HG03442 (cell line): Measurements from ENCODE around the gene TAF13.
A peak's percentile ranks its signal among the peaks of the same experiment; 100 is the strongest.
"Not testable (repeated sequence)": the region's sequence is repeated elsewhere in the genome, so short reads cannot be mapped to it uniquely, and the experiment has no call there.

ENCODE experiments used
- ATAC-seq: cut with Tn5 transposase; IDR thresholded peaks from one replicate; pipeline ENCODE4 v1.9.1; 2021; ENCODE audit warnings: mild to moderate bottlenecking, moderate library complexity; ENCODE audit not compliant: unreplicated experiment

Gene TAF13

GRCh38 chr1:109091839-109092193, 16.0 kb upstream of the TAF13 start:
- no peak for ATAC-seq

GRCh38 chr1:109091078-109091838, 15.5 kb upstream of the TAF13 start:
- peak; percentile 43 for ATAC-seq

- peak; percentile 91 for ATAC-seq
Measured at GRCh38 chr1:109090196-109091077, 14.6 kb upstream of the TAF13 start, which contains the start of gene TMEM167B. TSS of gene TMEM167B (plus strand) at chr1:109090764. CDS start at chr1:109090873, 109 bp downstream.

DNA sequence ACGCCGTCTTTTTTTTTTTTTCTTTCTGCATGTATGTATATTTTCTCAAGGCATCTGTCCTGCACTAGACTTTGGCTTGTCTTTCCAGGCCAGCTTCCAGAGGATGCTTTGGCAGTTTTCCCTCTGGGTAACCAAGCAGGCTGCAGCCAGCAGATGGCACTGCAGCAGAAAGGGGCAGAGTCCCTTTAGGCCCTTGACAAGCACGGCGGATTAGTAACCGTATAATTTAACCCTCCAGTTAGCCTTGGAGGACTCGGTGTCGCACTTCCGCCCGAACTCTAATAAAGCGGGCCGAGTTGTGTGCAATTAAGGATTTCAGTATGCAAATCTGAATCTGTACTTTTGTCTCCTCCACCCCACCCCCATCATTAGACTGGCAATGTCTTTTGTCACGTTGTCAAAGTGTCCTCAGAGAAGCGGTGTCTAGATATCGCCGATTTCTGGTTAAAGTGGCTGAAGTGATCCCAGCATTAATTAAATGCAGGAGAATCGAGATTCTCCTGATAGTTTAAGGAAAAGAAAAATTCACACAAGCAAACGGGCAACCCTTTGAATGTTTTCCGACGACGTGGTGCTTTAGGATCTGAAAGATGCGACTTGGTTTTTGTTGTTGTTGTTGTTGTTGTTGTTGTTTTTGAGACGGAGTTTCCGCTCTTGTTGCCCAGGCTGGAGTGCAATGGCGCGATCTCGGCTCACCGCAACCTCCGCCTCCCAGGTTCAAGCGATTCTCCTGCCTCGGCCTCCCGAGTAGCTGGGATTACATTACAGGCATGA, 13.6 kb upstream of the TAF13 start:
- ATAC-seq = no peak

DNA sequence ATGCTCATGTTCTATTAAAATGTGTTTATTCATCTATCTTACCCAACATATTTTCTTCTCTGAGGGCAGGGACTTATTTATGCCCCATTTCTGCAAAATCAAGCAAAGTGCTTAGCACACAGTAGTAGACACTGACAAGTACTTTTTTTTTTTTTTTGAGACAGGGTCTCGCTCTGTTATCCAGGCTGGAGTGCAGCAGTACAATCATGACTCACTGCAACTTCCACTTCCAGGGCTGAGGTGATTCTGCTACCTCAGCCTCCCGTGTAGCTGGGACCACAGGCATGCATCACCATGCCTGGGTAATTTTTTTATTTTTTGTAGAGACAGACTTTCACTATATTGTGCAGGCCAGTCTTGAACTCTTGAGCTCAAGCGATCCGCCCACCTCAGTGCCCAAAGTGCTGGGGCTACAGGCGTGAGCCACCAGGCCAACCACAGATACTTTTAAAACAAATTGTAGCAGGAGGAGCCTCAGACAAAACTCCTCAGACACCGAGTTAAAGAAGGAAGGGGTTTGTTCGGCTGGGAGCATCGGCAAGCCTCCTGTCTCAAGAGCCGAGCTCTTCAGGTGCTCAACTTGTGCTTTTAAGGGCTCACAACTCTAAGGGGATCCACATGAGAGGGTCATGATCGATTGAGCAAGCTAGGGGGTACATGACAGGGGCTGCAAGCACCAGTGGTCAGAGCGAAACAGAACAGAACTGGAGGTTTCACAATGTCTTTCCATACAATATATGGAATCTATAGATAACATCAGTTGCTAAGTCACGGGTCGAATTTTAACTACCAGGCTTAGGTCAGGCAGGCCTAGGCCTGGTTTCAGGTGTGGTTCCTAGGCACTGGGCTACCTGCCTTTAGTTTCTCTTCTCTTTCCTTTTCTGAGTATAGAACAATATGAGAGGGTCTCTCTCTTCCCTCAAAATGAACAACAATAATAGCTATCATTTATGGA, 9.0 kb upstream of the TAF13 start:
- no peak for ATAC-seq

GRCh38 chr1:109083923-109084322, 8.1 kb upstream of the TAF13 start:
- no peak for ATAC-seq

DNA sequence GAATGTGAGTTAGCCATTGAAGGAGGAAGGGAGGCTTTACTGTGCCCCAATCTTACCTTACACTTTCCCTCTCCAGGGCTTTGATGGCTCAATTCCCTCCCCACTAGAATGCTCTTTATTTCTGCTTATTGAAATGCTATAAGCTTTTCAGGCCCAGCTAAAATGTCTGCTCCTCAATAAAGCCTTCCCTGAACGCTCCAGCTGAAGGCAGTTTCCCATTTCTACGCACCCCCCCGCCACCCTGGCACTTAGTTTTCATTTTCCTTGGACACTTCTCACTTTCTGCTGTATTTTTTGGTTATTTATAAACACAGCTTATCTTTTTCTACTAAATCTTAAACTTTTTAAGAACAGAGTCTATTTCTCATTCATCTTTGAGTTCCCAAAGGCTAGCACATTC, 7.7 kb upstream of the TAF13 start:
- ATAC-seq = no peak

GRCh38 chr1:109080441-109081082, 4.8 kb upstream of the TAF13 start:
- ATAC-seq = no peak

- no peak for ATAC-seq
Measured at GRCh38 chr1:109079240-109079622, 3.4 kb upstream of the TAF13 start.

DNA sequence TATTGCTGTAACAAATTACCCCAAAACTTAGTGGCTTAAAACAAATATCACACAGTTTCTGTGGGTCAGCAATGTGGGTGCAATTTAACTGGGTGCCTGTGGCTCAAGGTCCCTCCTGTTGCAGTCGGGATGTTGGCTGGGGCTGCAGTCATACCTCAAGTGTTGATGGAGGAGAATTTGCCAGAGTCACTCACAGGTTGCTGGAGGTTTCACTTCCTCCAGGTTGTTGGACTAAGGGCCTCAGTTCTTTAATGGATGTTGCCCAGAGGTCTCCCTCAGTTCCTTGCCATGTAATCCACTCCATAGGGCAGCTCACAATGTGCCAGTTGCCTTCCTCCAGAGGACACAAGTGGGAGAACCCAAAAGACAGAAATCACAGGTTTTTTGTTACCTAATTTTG, 2.5 kb upstream of the TAF13 start:
- ATAC-seq = no peak

DNA sequence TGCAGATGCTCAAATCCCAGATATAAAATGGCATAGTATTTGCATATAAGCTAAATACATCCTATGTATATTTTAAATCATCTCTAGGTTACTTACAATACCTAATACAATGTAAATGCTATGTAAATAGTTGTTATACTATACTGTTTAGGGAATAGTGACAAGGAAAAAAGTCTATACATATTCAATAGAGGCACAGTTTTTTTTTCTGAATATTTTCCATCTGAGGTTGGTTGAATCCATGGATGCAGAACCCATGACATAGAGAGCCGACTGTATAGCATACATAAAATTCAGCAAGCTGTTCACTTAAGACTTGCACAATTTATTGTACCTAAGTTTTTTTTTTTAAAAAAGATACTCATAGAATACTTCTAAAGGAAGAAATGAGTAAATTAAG, 6.5 kb downstream of the TAF13 start:
- ATAC-seq = no peak

DNA sequence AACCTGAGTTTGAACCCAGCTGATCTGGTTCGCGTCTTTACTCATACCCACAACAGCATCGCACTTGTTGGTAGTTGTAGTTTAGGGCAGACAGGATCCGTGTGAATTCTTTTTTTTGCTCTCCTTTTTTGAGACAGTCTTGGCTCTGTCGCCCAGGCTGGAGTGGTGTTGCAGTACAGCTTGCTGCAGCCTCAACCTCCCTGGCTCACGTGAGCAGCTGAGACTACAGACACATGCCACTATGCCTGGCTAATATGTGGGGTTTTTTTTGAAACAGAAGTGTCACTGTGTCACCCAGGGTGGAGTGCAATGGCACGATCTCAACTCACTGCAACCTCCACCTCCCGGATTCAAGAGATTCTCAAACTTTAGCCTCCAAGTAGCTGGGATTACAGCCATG, 7.9 kb downstream of the TAF13 start:
- ATAC-seq = no peak

- no peak for ATAC-seq
Measured at GRCh38 chr1:109065137-109065536, 10.7 kb downstream of the TAF13 start.

DNA sequence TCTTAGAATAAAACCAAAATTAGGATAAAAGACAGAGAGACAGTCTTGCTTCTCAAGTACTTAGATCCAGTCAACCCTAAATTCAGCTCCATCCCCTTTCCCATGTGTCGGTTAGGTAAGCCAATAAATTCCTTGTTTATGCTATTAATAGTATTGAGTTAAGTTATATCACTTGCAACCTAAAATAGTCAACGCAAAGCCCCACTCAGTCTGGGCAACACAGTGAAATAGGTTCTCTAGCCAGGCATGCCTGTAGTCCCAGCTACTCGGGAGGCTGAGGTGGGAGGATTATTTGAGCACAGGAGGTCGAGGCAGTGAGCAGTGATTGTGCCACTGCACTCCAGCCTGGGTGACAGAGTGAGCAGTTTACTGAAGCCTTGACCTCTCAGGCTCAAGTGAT, 14.6 kb downstream of the TAF13 start:
- no peak for ATAC-seq

- ATAC-seq = no peak
Measured at GRCh38 chr1:109060707-109061106, 15.1 kb downstream of the TAF13 start.

GRCh38 chr1:109059026-109059425, 16.8 kb downstream of the TAF13 start:
- no peak for ATAC-seq

DNA sequence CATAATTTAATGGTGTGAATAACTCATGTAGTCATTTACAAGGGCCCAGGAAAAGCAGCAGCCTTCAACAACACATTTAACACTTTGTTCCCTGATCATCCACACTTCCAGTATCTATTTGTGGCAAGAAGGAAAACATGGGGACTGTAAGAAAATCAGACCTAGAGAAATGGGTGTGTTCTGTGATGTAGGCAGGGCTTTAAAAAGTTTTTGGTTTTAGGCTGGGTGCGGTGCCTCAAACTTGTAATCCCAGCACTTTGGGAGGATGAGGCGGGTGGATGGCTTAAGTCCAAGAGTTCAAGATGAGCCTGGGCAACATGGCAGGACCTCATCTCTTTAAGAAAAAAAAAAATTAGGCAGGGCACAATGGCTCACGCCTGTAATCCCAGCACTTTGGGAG, 19.7 kb downstream of the TAF13 start:
- no peak for ATAC-seq

DNA sequence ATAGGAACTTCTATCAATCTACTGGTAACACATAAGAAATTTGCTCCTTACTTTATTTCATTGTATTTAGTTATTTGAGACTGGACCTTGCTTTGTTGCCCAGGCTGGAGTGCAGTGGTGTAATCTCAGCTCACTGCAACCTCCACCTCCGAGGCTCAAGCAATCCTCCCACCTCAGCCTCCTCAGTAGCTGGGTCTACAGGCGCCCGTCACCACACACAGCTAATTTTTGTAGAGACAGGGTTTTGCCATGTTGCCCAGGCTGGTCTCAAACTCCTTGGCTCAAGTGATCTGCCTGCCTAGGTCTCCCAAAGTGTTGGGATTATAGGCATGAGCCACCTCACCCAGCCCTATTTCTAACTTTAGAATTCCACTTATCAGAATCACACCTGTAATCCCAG, 23.7 kb downstream of the TAF13 start:
- not testable (repeated sequence) for ATAC-seq

DNA sequence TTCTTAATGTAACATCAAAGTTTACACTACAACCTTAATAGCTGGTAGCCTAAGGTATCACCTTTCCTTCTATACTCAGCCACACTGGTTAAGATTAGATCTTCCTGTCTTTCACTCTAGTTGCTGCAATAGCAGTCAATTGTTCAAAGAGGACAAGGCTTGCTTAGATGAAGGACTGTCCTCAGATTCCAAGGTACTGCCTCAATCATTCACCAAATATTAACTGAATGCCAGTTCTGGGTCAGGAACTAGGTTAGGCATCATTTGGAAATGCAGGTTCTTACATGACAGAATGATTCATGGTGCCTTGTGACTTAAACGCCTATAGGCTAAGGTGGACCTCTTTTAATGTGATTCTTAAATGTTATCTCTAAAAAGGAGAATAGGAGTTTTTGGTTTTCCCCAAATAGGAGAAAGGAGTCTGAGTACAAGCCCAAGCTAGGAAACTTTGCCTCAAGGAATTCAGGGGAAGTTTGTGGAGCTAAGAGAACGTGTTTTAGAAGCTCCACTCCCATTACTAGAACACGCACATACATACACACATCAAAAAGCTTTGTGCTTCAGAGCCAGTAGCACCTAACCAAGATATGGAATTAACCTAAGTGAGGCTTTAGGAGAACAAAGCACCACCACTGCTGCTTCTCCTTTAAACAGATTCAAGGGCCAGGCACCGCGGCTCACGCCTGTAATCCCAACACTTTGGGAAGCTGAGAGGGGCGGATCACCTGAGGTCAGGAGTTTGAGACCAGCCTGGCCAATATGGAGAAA, 25.4 kb downstream of the TAF13 start:
- ATAC-seq = no peak
